Measurements from ENCODE around the gene NRROS.

NRROS gene

GRCh38 chr3:196706731-196707130 lies 67.2 kb downstream of the NRROS start:
- Mint-ChIP-seq H3K36me3 (ENCODE audit: insufficient read depth) (peaks cover 5% of the 10 kb centered on the region), H3K9me3 (no peaks in the 10 kb centered on the region), H3K27me3 (no peaks in the 10 kb centered on the region), H3K4me3 (no peak overlapping the region), H3K27ac (ENCODE audit: low read depth) (no peak overlapping the region), H3K4me1 (peaks cover 12% of the 10 kb centered on the region)
- ATAC-seq (replicated peaks; ENCODE audit: extremely low read depth, poor library complexity, severe bottlenecking): no peak
- DNase-seq (ENCODE audit: low spot score in 2 of 2): no peak

GRCh38 chr3:196707566-196707965 lies 68.1 kb downstream of the NRROS start:
- ATAC-seq (replicated peaks; ENCODE audit: extremely low read depth, poor library complexity, severe bottlenecking) (no peak), DNase-seq (ENCODE audit: low spot score in 2 of 2) (no peak)
- Mint-ChIP-seq H3K9me3 (no peaks in the 10 kb centered on the region), H3K27me3 (no peaks in the 10 kb centered on the region), H3K4me1 (peaks cover 14% of the 10 kb centered on the region), H3K27ac (ENCODE audit: low read depth) (no peak overlapping the region), H3K36me3 (ENCODE audit: insufficient read depth) (peaks cover 8% of the 10 kb centered on the region), H3K4me3 (no peak overlapping the region)

GRCh38 chr3:196708467-196708866 lies 69.0 kb downstream of the NRROS start:
- Mint-ChIP-seq H3K9me3 (no peaks in the 10 kb centered on the region), H3K36me3 (ENCODE audit: insufficient read depth) (peaks cover 12% of the 10 kb centered on the region), H3K4me3 (no peak overlapping the region), H3K27ac (ENCODE audit: low read depth) (no peak overlapping the region), H3K27me3 (no peaks in the 10 kb centered on the region), H3K4me1 (peaks cover 22% of the 10 kb centered on the region)
- DNase-seq (ENCODE audit: low spot score in 2 of 2): no peak
- no peak for ATAC-seq (replicated peaks; ENCODE audit: extremely low read depth, poor library complexity, severe bottlenecking)
